ENCODE data around the gene CYTH2.

The CYTH2 gene

GRCh38 chr19:48496959-48497727, 28.0 kb downstream of the CYTH2 start:
- DNase-seq, result no peak

DNA sequence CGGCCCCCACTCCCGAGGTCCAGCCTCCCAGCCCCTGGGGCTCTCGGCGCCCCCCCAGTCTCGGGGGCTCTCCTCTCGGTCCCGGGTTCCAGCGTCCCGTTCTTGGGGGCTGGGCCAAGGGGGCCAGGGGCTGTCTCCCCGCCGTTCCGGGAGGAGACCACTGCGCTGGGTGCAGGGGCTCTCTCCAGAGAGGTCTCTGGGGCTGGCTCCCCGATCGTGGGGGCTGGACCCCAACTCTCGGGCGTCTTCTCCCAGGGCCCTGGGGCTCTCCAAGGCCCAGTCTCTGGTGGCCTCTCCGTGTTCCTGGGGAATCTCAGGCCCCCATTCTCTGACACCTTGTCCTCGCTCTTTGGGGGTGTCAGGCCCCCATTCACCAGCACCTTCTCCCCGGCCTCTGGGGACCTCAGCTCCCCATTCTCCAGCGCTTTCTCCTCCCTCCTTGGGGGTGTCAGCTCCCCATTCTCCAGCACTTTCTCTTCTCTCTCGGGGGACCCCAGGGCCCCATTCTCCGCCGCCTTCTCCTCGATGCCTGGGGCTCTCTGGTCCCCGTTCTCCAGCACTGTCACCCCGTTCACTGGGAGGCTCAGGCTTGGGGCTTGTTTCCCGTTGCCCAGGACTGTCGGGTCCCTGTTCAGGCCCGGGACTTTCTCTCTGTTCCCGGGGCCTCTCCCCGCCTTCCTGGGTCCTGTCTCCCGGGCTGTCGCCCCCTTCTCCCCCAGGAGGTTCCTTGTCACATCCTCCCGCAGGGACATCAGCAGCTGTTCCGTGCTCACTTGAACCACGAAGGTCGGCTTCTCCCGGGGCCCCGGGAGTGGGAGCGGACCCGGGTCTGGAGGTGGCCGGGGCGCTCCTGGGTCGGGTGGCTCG, 28.8 kb downstream of the CYTH2 start:
- no peak for DNase-seq

DNA sequence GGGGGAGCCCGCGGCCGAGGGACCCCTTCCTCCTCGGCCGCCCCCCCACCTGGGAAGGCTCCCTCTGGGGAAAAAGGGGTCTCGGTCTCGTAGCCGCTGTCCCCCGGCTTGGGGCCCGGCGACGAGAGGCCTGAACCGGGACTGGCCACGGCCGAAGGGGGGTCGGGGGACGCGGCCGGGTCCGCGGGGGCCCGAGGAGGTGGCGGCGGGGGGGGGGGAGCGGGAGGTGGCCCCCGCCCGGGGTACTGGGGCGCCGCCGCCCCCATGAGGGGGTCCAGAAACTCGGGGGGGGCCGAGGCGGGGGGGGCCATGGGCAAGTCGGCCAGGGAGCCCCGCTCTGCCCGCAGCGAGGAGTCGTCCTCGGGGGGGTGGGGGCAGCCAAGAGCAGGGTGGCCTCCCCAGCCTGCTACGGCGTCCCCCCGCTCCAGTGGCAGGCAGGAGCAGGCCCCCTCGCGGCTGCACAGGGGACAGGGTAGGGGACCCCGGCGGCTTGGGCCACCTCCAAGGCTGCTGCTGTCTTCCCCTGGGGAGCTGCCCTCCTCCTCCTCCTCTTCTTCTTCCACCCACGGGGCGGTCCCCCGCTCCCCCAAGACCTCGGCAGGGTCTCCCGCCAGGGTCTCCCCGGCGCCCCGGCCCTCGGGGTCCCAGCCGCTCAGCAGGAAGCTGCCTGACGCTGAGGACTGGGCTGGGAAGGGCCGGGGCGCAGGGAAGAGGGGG, 29.6 kb downstream of the CYTH2 start:
- DNase-seq, result no peak

- no peak for DNase-seq
These were observed 30.3 kb downstream of the CYTH2 start for GRCh38 chr19:48499316-48500090.

- no peak for DNase-seq
These were observed 31.8 kb downstream of the CYTH2 start for GRCh38 chr19:48500830-48501493.

DNA sequence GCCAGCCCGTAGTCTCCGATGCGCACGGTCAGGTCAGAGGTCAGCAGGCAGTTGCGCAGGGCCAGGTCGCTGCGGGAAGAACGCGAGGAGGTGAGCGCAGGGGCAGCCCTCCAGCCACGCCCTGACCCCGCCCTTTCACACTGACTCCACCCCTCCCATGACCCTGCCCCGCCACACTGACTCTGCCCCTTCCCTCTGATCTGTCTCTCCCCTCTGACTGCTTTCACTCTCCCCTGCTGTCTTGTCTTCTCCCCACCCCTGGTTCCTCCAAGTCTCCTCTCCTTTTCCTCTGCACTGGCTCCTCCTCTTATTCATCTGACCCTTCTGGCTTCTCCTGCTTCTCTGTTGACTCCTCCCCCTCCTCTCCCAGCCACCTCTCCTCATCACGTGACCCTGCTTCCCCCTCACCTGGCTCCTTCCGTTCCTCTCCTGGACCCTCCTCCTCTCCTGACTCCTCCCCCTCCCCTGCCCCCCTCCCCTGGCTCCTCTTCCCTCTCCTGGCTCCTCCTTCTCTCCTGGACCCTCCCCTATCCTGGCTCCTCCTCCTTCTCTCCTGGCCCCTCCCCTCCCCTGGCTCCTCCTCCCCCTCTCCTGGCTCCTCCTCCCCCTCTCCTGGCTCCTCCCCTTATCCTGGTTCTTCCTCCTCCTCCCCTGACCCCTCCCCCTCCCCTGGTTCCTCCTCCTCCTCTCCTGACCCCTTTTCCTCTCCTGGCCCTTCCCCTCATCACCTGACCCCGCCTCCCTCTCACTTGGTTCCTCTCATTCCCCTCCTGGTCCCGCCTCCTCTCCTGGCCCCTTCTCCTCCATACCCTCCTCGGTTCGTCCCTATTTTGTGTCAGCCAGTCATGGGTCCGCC, 32.6 kb downstream of the CYTH2 start:
- peak; percentile 62 for DNase-seq

- no peak for DNase-seq
These were observed 33.3 kb downstream of the CYTH2 start for GRCh38 chr19:48502350-48503018.

- DNase-seq, result peak; percentile 33
These were observed 37.1 kb downstream of the CYTH2 start for GRCh38 chr19:48506138-48506733.

DNA sequence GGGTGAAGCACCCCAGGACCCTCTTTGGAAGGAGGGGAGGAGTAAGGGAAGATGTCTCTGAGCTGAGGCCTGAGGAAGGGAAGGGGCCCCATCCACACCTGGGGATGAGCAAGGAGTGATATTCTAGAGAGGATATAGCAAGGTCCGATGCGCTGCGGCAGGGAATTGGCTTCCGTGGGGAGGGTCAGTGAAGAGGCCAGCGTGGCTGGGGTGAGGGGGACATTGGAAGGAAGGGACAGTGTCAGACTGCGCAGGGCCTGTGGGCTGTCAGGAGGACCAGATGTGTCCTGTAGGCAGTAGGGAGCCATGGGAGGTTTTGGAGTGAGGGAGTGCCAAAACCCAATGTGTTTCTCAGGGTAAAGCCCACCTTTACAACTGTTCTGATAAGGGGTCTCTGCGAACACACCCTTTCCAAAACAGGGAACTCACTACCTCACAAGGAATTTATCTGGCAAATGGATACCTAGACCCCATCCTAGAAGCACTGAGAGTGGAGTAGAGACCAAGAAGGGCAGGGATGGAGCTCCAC, 38.8 kb downstream of the CYTH2 start:
- DNase-seq, result no peak

DNA sequence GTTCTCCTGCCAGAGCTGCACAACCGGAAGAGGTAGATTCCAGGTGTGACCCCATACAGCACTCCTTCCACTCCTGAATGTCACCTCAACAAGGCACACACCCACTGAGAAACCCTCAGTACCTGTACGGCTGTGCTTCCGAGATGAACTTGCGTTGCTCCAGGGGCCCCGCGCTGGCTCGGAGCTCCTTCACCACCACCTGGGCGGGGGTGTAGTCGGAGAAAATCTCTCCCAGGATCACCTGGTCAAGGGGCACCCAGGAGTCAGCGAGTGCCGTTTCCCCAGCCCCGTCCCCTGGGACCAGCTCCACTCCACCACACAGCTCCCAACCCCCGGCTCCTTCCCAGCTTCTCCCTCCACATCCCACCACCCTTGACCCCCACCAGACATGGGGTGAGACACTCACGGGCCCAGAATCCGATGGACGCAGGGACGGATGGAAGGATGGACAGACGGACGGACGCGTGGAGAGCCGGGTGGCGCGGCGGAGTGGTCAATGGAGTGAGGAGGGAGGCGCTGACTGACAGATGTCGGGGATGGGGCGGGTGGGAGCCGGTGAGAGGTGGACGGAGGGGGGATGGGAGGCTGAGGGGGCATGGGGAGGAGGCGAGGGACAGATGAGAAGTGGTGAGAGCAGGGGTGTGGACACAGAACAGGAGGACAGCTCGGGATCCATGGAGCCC, 39.7 kb downstream of the CYTH2 start:
- DNase-seq, result no peak

DNA sequence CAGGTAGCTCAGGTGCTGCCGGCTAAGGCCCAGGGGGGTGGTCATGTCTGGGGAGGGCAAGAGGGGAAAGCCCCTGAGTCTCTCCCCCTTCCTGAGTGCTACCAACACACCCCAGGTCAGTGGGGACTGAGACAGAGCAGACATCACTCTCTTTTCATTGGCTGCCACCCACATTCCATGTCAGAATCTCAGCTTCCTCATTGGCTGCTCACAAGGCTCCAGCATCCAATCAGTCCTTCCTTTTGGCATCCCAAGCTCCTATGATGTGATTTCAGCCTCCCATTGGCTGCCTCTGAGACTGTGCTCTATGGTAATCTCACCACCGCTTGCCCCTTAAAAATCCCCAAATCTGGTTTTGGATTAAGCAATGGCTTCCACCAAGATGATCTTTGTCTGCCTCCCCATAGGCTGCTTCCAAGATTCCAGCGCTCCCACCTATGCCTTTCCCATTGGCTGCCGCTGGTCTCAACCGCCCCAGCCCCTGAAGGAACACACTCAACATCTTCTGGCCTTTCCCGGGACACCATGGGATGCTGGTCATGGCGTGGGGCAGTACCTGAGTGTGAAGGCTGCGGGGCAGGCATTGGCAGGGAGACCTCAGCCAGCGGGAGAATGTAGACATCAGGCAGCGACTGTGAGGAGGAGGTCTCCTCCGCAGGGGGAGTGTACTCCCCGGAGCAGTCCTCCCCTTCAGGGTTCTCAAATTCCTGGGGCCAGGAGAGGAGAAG, 40.5 kb downstream of the CYTH2 start:
- no peak for DNase-seq

DNA sequence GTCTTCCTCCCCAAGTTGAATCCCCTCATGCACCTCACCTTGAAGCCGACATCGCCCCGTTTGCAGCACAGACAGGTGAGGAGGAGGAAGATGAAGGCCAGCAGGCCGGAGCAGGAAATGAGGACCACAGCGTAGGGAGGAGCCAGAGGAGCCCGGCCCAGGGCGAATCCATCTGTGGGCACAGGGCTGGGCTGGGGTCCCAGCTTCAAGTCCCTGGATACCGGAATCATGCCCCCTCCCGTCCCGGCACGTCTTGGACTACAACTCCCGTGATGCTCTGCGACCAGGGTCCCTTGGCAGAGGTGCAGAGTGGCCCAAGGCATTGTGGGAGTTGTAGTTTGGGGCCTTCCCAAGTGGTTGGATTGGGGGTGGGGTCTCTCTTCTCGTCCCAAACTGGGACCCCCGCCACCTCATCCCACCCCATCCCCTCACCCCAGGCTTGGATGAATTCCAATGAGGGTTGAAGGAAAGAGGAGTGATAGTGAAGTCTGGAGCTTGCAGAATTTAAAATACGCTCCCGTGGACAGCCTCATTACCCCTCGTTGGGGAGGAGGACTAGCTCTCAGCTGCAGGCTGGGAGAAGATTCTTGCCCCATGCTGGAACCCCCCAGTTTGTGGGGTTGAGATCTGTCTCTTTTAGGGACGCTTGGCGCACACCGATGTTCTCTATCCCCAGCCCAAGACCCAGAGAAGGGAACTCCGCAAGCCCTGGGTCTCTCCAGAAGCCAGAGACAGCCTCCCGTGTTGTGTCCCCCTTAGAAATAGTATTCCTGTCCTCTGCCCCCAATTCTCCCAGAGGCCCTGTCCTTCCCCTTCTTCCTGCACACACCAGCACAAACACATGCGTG, 41.5 kb downstream of the CYTH2 start:
- DNase-seq, result no peak

- no peak for DNase-seq
These were observed 42.2 kb downstream of the CYTH2 start for GRCh38 chr19:48511321-48511731.

- DNase-seq, result no peak
These were observed 42.8 kb downstream of the CYTH2 start, which contains the start of gene LMTK3 for GRCh38 chr19:48511800-48512503. Gene LMTK3 (minus strand): TSS chr19:48511835. CDS start chr19:48511576, 259 bp downstream.

GRCh38 chr19:48512504-48513288, 43.5 kb downstream of the CYTH2 start:
- DNase-seq, result no peak

Data from SIG-M5 (cell line).